Caco-2 (cell line): Measurements from ENCODE around the gene CTDSP2. TPM values are rescaled to one million over a fixed set of nuclear protein-coding genes. Genes with fewer than 3 reads are reported as not detected.

Source experiments
- BruUV-seq: library from RNA; stranded (reverse); fragments of 400-500 nt; replicated peaks from 2 replicates; lab custom pipeline; 2021; lab: Mats Ljungman, UMichigan
- CTCF ChIA-PET: fragments of 300-600 bp; sonication (Branson Sonifier 250); formaldehyde crosslinking; loops from one replicate; lab custom pipeline; 2022; ENCODE audit warnings: antibody characterized with exemption; lab: Charles Lee
- POLR2A ChIA-PET: fragments of 300-600 bp; sonication (Branson Sonifier 250); formaldehyde crosslinking; loops from one replicate; lab custom pipeline; 2022; ENCODE audit warnings: antibody characterized with exemption; lab: Charles Lee
- DNase-seq, 2 experiments: peaks; one replicate each; pipeline versions ENCODE4 v3.0.0 to v3.0.0-alpha.2; 2020 to 2022
- H3K27me3 ChIP-seq: replicated peaks from 2 replicates; pipeline ENCODE4 v1.6.0; 2011; ENCODE audit warnings: low read length; ENCODE audit not compliant: control insufficient read depth, insufficient read depth
- H3K36me3 ChIP-seq: 2 replicates; pipeline ENCODE4 v1.5.1; 2011; ENCODE audit warnings: low read length; ENCODE audit not compliant: control insufficient read depth, insufficient read depth
- H3K4me1 ChIP-seq: fragments of 250-450 bp; sonication (Bioruptor Pico); 2 replicates; pipeline ENCODE4 v1.5.1; 2020; ENCODE audit warnings: mild to moderate bottlenecking
- H3K4me3 ChIP-seq: 2 replicates; pipeline ENCODE4 v1.5.1; 2011; ENCODE audit warnings: low read depth, mild to moderate bottlenecking, control low read depth, low read length
- H3K9me3 ChIP-seq: fragments of 250-450 bp; sonication (Bioruptor Pico); 2 replicates; pipeline ENCODE4 v1.5.1; 2020; ENCODE audit warnings: mild to moderate bottlenecking, moderate library complexity
- H3K27ac Mint-ChIP-seq: one replicate; pipeline ENCODE4 v1.8.0; 2022; ENCODE audit warnings: mixed read lengths; ENCODE audit not compliant: unreplicated experiment
- H3K27me3 Mint-ChIP-seq: one replicate; pipeline ENCODE4 v1.8.0; 2022; ENCODE audit warnings: mixed read lengths; ENCODE audit not compliant: insufficient read depth, unreplicated experiment
- H3K36me3 Mint-ChIP-seq: one replicate; pipeline ENCODE4 v1.8.0; 2022; ENCODE audit warnings: mild to moderate bottlenecking, mixed read lengths; ENCODE audit not compliant: insufficient read depth, unreplicated experiment
- H3K4me1 Mint-ChIP-seq: one replicate; pipeline ENCODE4 v1.8.0; 2022; ENCODE audit warnings: low read depth, mixed read lengths; ENCODE audit not compliant: unreplicated experiment
- H3K4me3 Mint-ChIP-seq: one replicate; pipeline ENCODE4 v1.8.0; 2022; ENCODE audit warnings: mild to moderate bottlenecking, moderate library complexity, mixed read lengths; ENCODE audit not compliant: unreplicated experiment
- H3K9me3 Mint-ChIP-seq: one replicate; pipeline ENCODE4 v1.8.0; 2022; ENCODE audit warnings: mixed read lengths; ENCODE audit not compliant: unreplicated experiment
- intact Hi-C: fragments of 100-400 bp; cut with micrococcal nuclease; formaldehyde crosslinking; loops from one replicate; pipeline ENCODE4 v1.10.0; 2022; ENCODE audit not compliant: unreplicated experiment
- total RNA-seq: library from RNA; stranded (reverse); gene quantifications from 2 replicates; pipeline ENCODE4 v1.2.3, GENCODE V29; 2022
- TF ChIP-seq, protein P1 (sequence below), 2 experiments: fragments of 200-600 bp in 1 of 2; IDR thresholded peaks; 1 replicate in 1 of 2; 2 replicates in 1 of 2; pipeline versions ENCODE4 v1.5.1 to v1.8.0; 2011 to 2022; ENCODE audit warnings: antibody characterized with exemption in 1 of 2, control low read depth in 1 of 2, inconsistent platforms in 1 of 2, low read depth in 1 of 2, low read length in 1 of 2, mild to moderate bottlenecking in 1 of 2, moderate library complexity in 1 of 2; ENCODE audit not compliant: insufficient read depth in 1 of 2, severe bottlenecking in 1 of 2, unreplicated experiment in 1 of 2

Gene CTDSP2
- total RNA-seq, 1 experiment from 2014 or later: 117 TPM

DNA sequence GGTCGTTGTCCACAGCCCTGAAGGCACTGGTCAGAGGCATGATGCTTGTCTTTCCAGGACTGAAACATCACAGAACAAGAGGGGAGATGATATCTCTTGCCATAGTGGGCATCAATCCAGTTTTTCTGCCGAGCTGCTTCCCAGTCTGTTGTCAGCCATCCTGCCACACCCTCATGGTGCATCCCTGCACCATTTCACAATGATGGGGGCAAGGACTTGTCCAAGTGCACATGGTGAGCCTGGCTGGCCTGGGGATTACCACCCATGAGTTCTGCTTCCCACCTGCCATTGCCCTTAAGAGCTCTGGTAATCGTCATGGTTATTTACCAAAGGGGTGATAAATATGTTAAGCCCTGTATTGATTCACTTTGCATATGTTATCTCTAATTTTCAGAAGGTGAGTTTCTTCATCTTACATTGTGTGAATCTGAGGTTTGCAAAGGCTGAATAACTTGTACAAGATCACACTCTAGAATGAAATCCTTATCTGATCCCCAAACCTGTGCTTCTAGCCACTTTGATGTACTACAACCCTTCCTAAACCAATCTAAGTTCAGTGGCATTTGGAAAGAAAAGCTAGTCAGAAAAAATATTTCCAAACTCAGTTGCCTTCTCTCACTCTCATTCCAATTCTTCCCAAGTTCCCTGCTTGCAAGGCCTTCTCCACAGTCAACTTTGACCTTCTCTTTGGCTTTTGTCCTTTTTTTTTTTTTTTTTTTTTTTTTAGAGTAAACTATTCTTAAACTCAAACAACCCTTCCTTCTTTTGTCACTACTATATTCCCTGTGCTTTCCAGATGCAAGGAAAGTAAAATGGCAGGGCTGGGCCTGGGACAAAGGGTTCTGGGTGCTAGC is 30.3 kb downstream of the CTDSP2 start:
- Histone ChIP-seq H3K4me1 (no peaks in the 10 kb centered on the region), H3K36me3 (no peaks in the 10 kb centered on the region), H3K4me3 (no peak overlapping the region), H3K9me3 (no peaks in the 10 kb centered on the region), H3K27me3 (no peaks in the 10 kb centered on the region)
- BruUV-seq: no TSS peak
- TF ChIP-seq, protein P1, sequence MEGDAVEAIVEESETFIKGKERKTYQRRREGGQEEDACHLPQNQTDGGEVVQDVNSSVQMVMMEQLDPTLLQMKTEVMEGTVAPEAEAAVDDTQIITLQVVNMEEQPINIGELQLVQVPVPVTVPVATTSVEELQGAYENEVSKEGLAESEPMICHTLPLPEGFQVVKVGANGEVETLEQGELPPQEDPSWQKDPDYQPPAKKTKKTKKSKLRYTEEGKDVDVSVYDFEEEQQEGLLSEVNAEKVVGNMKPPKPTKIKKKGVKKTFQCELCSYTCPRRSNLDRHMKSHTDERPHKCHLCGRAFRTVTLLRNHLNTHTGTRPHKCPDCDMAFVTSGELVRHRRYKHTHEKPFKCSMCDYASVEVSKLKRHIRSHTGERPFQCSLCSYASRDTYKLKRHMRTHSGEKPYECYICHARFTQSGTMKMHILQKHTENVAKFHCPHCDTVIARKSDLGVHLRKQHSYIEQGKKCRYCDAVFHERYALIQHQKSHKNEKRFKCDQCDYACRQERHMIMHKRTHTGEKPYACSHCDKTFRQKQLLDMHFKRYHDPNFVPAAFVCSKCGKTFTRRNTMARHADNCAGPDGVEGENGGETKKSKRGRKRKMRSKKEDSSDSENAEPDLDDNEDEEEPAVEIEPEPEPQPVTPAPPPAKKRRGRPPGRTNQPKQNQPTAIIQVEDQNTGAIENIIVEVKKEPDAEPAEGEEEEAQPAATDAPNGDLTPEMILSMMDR (IDR thresholded peaks at IDR 0.05; ENCODE audit: insufficient read depth in 1 of 2, low read depth in 1 of 2, low read length in 1 of 2, severe bottlenecking in 1 of 2, unreplicated experiment in 1 of 2): no peak
- no peak overlapping the region for H3K27ac Mint-ChIP-seq
- H3K4me1 Mint-ChIP-seq: no peaks in the 10 kb centered on the region
- peaks cover 26% of the 10 kb centered on the region for H3K36me3 Mint-ChIP-seq
- DNase-seq: no peak
- intact Hi-C loops: no loop called here
- ChIA-PET POLR2A (no interaction called here), CTCF (no interaction called here)
- H3K9me3 Mint-ChIP-seq: no peaks in the 10 kb centered on the region
- H3K27me3 Mint-ChIP-seq: no peaks in the 10 kb centered on the region
- no peak overlapping the region for H3K4me3 Mint-ChIP-seq

DNA sequence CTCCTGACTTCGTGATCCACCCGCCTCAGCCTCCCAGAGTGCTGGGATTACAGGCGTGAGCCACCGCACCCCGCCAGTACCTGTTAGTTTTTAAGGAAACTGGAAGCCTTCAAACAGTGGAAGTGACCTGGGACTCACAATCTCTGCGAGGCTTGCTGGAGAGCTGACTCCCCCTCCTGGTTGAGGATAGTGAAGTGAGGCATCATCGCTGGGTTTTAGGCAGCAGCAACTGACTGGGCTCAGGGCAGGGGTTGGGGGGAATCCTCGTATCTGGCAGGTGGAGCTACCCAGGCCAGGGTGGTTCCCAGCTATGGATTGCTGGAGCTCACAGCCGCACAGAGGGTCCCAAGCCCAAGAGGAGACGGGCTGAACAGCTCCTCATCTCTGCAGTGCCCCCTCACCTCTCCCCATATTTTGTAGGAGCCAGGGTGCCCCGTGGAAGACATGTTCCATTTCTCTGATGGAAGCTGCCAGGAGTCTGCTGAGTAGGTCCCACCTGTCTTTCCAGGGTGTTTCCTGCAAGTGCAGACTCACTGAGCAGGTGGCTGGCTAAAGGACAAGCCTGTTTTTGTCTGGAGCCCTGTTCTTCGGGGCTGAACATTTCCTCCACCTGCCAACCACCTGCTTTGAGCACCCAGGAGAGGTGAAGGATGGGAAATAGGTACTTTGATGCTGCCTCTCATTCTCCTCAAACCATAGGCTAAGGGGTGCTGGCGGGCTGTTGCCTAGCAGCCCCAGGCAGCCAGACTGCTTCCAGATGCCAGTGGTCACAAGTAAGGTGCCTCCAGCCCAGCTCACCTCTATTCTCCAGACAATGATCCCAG is 31.1 kb downstream of the CTDSP2 start:
- TF ChIP-seq, protein P1 (IDR thresholded peaks at IDR 0.05; ENCODE audit: insufficient read depth in 1 of 2, low read depth in 1 of 2, low read length in 1 of 2, severe bottlenecking in 1 of 2, unreplicated experiment in 1 of 2): peak in 1 of 2 experiments; percentile 17
- H3K4me3 Mint-ChIP-seq: no peak overlapping the region
- no peaks in the 10 kb centered on the region for H3K9me3 Mint-ChIP-seq
- no peak overlapping the region for H3K27ac Mint-ChIP-seq
- DNase-seq: no peak
- no peaks in the 10 kb centered on the region for H3K27me3 Mint-ChIP-seq
- Histone ChIP-seq H3K27me3 (no peaks in the 10 kb centered on the region), H3K4me1 (no peaks in the 10 kb centered on the region), H3K36me3 (no peaks in the 10 kb centered on the region), H3K9me3 (no peaks in the 10 kb centered on the region), H3K4me3 (no peak overlapping the region)
- no peaks in the 10 kb centered on the region for H3K4me1 Mint-ChIP-seq
- POLR2A ChIA-PET: no interaction called here
- CTCF ChIA-PET: no interaction called here
- no TSS peak for BruUV-seq
- peaks cover 17% of the 10 kb centered on the region for H3K36me3 Mint-ChIP-seq
- intact Hi-C loops: no loop called here

DNA sequence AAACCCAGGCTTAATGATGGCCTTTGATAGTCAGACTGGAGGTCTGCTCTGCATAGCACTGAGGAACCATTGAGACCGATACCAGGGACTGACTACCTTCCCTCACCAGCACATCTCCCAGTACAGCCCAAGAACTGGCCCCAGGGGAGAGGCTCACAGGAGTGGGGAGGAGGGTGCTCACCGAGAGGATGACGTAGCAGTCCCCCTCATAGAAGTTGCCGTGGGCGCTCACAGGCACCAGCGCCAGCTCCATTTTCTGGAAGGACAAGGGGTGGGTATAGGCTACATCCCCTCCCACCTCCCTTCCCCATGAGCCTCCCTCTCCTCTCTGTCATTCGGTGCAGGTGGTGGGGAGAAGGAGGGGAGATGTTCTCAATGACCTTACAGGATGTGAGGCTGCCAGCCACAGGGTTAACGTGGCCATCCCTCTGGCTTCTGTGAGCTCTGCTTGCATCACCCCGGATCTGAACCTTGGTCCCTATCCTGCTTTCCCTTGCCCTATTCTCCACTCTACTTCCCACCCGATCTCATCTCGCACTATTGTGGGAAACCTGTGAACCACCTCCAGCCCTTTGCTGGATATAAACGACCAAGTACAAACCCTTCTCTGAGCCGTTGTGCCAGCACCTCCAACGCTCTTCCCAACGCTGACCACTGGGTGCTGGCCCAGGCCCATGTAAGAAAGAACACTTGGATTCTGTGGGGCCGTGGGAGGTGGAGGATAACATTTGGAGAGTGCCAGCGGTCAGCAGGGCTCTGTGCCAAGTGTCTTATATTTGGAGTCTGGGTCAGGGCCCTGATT is 32.4 kb downstream of the CTDSP2 start:
- no peak for DNase-seq

More for the DNA sequence above, 32.4 kb downstream of the CTDSP2 start:
- Histone ChIP-seq H3K4me1 (no peaks in the 10 kb centered on the region), H3K36me3 (no peaks in the 10 kb centered on the region), H3K27me3 (no peaks in the 10 kb centered on the region), H3K4me3 (no peak overlapping the region), H3K9me3 (no peaks in the 10 kb centered on the region)
- H3K36me3 Mint-ChIP-seq: peaks cover 10% of the 10 kb centered on the region
- no peaks in the 10 kb centered on the region for H3K4me1 Mint-ChIP-seq
- POLR2A ChIA-PET: no interaction called here
- no peaks in the 10 kb centered on the region for H3K9me3 Mint-ChIP-seq
- no peaks in the 10 kb centered on the region for H3K27me3 Mint-ChIP-seq
- H3K27ac Mint-ChIP-seq: no peak overlapping the region
- CTCF ChIA-PET: no interaction called here
- no TSS peak for BruUV-seq
- intact Hi-C loops: no loop called here
- TF ChIP-seq, protein P1 (IDR thresholded peaks at IDR 0.05; ENCODE audit: insufficient read depth in 1 of 2, low read depth in 1 of 2, low read length in 1 of 2, severe bottlenecking in 1 of 2, unreplicated experiment in 1 of 2): no peak
- H3K4me3 Mint-ChIP-seq: no peak overlapping the region
